Measurements from ENCODE around the gene KRT9.

DNA sequence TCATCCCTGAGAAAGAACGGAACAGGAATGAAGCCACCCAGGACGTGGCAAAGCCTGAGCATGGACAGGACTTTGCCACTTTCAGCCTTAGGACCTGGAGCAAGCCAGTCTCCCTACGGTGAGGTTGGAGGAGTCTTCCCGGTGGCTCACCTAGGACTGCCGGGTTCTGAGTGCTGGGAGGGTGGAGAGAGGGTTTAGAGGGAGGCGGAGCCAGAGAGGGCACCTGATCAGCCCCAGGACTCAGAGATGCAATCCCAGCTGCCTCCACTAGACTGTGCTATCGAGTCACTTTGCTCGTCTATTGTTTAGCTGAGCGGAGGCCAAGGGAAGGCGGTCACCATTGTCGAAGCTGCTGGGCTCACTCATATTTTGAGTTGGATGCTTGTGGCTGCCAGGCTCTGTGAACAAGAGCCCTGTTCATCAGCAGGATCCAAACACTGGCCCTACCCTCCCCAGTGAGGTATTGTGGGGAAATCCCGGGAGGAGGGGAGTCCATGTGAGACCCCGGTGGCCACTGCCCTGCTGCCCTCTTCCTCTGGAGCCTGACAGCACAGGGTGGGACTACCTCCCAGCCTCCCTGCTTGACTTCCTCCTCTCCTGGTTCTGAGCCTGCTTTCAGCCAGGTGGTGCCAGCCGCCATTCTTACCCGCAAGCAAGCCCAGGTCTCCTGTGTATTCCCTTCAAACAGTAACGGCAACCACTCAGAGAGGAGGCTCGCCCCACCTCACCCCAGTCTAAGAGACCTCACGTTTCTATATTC is 7.8 kb upstream of the KRT9 start:
- TF ChIP-seq SUZ12 (IDR thresholded peaks at IDR 0.05), result no peak
- no peak for TF ChIP-seq ARNT (IDR thresholded peaks at IDR 0.05)
- TF ChIP-seq HDGF (IDR thresholded peaks at IDR 0.05; ENCODE audit: borderline replicate concordance), result no peak
- no peak for TF ChIP-seq FOXM1 (IDR thresholded peaks at IDR 0.05; ENCODE audit: borderline replicate concordance)
- no peak for TF ChIP-seq BHLHE40 (IDR thresholded peaks at IDR 0.05; ENCODE audit: borderline replicate concordance)
- no peak for TF ChIP-seq CTBP1 (IDR thresholded peaks at IDR 0.05; ENCODE audit: borderline replicate concordance)
- TF ChIP-seq FOXK2 (IDR thresholded peaks at IDR 0.05), result no peak
- no peak for TF ChIP-seq ZNF384 (IDR thresholded peaks at IDR 0.05)
- TF ChIP-seq LEF1 (IDR thresholded peaks at IDR 0.05; ENCODE audit: borderline replicate concordance), result no peak
- TF ChIP-seq ELF4 (IDR thresholded peaks at IDR 0.05), result no peak
- TF ChIP-seq SP1 (IDR thresholded peaks at IDR 0.05), result no peak
- TF ChIP-seq, protein P1, sequence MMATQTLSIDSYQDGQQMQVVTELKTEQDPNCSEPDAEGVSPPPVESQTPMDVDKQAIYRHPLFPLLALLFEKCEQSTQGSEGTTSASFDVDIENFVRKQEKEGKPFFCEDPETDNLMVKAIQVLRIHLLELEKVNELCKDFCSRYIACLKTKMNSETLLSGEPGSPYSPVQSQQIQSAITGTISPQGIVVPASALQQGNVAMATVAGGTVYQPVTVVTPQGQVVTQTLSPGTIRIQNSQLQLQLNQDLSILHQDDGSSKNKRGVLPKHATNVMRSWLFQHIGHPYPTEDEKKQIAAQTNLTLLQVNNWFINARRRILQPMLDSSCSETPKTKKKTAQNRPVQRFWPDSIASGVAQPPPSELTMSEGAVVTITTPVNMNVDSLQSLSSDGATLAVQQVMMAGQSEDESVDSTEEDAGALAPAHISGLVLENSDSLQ (IDR thresholded peaks at IDR 0.05), result no peak
- no peak for TF ChIP-seq FOXA1 (IDR thresholded peaks at IDR 0.05)

Data from HEK293T (cell line).